Ramos (cell line): ENCODE measurements around the gene P2RY8.
"Not testable (repeated sequence)": the region's sequence is repeated elsewhere in the genome, so short reads cannot be mapped to it uniquely, and the experiment has no call there.

Source experiments
- in situ Hi-C: fragments of 300-500 bp; cut with MboI; formaldehyde crosslinking; loops from one replicate; pipeline ENCODE4 v1.14.3; 2022; ENCODE audit warnings: low sequenced_read_pairs; ENCODE audit not compliant: unreplicated experiment

The P2RY8 gene

GRCh38 chrX:1450361-1451161, 86.4 kb downstream of the P2RY8 start:
- in situ Hi-C loops, result loop anchor here (25.0 kb wide), 1 partner anchor 1062 kb away; the partner anchor contains the start of genes DHRSX and ZBED1

GRCh38 chrX:1449823-1450149, 87.2 kb downstream of the P2RY8 start:
- in situ Hi-C loops, result loop anchor here (25.0 kb wide), 1 partner anchor 1063 kb away; the partner anchor contains the start of genes DHRSX and ZBED1

- in situ Hi-C loops, result no loop called here
Observed at GRCh38 chrX:1449036-1449822, 87.8 kb downstream of the P2RY8 start.

- in situ Hi-C loops, result not testable (repeated sequence)
Observed at GRCh38 chrX:1448573-1449001, 88.4 kb downstream of the P2RY8 start.

GRCh38 chrX:1447969-1448572, 88.9 kb downstream of the P2RY8 start:
- in situ Hi-C loops, result not testable (repeated sequence)

- in situ Hi-C loops, result not testable (repeated sequence)
Observed at GRCh38 chrX:1446984-1447968, 89.7 kb downstream of the P2RY8 start.

- in situ Hi-C loops, result no loop called here
Observed at GRCh38 chrX:1444561-1445500, 92.2 kb downstream of the P2RY8 start.

GRCh38 chrX:1443496-1444075, 93.4 kb downstream of the P2RY8 start:
- in situ Hi-C loops, result no loop called here

GRCh38 chrX:1442724-1443367, 94.1 kb downstream of the P2RY8 start:
- in situ Hi-C loops, result no loop called here

GRCh38 chrX:1442016-1442665, 94.8 kb downstream of the P2RY8 start:
- in situ Hi-C loops, result no loop called here

- in situ Hi-C loops, result no loop called here
Observed at GRCh38 chrX:1440506-1440905, 96.5 kb downstream of the P2RY8 start.

- in situ Hi-C loops, result no loop called here
Observed at GRCh38 chrX:1435241-1435895, 101.6 kb downstream of the P2RY8 start.

GRCh38 chrX:1434871-1435240, 102.1 kb downstream of the P2RY8 start:
- in situ Hi-C loops, result no loop called here

GRCh38 chrX:1433646-1434357, 103.2 kb downstream of the P2RY8 start:
- in situ Hi-C loops, result no loop called here

GRCh38 chrX:1430451-1430850, 106.5 kb downstream of the P2RY8 start:
- in situ Hi-C loops, result no loop called here

GRCh38 chrX:1427756-1428155, 109.2 kb downstream of the P2RY8 start:
- in situ Hi-C loops, result no loop called here
